Measurements from ENCODE around the gene RGL1. TPM values are rescaled to one million over a fixed set of nuclear protein-coding genes. Genes with fewer than 3 reads are reported as not detected.

RGL1 gene
- total and polyA plus RNA-seq, 2 donors (not counting 3 experiments of a cell fraction or from before 2014, with no cell fraction given), result 19.8 to 35.3 TPM

DNA sequence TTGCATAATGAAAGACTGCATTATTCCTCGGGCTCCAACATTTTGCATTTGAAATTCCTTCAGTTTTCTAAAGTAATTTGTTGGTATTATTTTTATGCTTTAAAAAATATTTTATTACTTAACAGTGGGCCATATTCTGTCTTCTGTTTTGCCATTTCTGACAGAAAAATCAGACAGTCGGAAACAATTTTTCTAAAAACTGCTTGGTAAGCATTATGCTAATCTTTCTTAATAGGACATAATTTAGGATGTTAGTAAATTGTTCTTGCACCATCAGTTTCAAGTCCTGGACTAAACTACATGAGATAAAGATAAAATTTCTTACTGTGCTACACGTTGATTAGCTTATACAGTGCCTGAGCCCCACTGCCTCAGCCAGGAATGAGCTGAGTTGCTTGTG lies 11.2 kb downstream of the RGL1 start:
- Histone ChIP-seq H3K27ac (ENCODE audit: insufficient read depth, low read depth, low read length) (no peak overlapping the region), H3K4me3 (replicated peaks in 1 of 3; ENCODE audit: insufficient read depth in 1 of 3, low read depth in 1 of 3, low read length in 3 of 3) (no peak overlapping the region), H3K4me2 (ENCODE audit: insufficient read depth, low read length) (no peak overlapping the region), H2AFZ (ENCODE audit: low read depth, low read length) (no peak overlapping the region), H4K20me1 (replicated peaks; ENCODE audit: control insufficient read depth, extremely low read depth, insufficient read depth, low read length) (no peaks in the 10 kb centered on the region), H3K9ac (replicated peaks; ENCODE audit: extremely low read depth, insufficient read depth, low read length) (no peak overlapping the region), H3K9me3 (replicated peaks; ENCODE audit: control insufficient read depth, insufficient read depth, low read length) (no peaks in the 10 kb centered on the region), H3K36me3 (ENCODE audit: control insufficient read depth in 2 of 2, extremely low read depth in 1 of 2, insufficient read depth in 2 of 2, low read length in 2 of 2) (no peaks in the 10 kb centered on the region), H3K4me1 (ENCODE audit: control insufficient read depth, extremely low read depth, insufficient read depth, low read length) (peaks cover 31% of the 10 kb centered on the region), H3K27me3 (ENCODE audit: control insufficient read depth in 2 of 2, insufficient read depth in 2 of 2, low read length in 2 of 2) (no peaks in the 10 kb centered on the region), H3K9me1 (replicated peaks; ENCODE audit: control insufficient read depth, extremely low read depth, insufficient read depth, low read length) (no peaks in the 10 kb centered on the region), H3K79me2 (ENCODE audit: control insufficient read depth, insufficient read depth, low read length) (peaks cover 45% of the 10 kb centered on the region)
- DNase-seq (ENCODE audit: low read depth, low spot score) (no peak), FAIRE-seq (no peak)
- intact Hi-C loops (cut with micrococcal nuclease) (loop anchor here (2.0 kb wide), 1 partner anchor 23 kb away; no protein-coding TSS in a partner anchor), dilution Hi-C loops (cut with MboI; ENCODE audit: extremely low pct_ligation_motif_present, low sequenced_read_pairs) (no loop called here)
- POLR2A ChIA-PET, result no interaction called here
- TF ChIP-seq JUN (IDR thresholded peaks at IDR 0.05; ENCODE audit: borderline replicate concordance, insufficient read depth, insufficient read length, low read depth), result no peak
- TF ChIP-seq FOS (IDR thresholded peaks at IDR 0.05; ENCODE audit: borderline replicate concordance, insufficient read depth, low read length), result no peak
- TF ChIP-seq, protein P1, sequence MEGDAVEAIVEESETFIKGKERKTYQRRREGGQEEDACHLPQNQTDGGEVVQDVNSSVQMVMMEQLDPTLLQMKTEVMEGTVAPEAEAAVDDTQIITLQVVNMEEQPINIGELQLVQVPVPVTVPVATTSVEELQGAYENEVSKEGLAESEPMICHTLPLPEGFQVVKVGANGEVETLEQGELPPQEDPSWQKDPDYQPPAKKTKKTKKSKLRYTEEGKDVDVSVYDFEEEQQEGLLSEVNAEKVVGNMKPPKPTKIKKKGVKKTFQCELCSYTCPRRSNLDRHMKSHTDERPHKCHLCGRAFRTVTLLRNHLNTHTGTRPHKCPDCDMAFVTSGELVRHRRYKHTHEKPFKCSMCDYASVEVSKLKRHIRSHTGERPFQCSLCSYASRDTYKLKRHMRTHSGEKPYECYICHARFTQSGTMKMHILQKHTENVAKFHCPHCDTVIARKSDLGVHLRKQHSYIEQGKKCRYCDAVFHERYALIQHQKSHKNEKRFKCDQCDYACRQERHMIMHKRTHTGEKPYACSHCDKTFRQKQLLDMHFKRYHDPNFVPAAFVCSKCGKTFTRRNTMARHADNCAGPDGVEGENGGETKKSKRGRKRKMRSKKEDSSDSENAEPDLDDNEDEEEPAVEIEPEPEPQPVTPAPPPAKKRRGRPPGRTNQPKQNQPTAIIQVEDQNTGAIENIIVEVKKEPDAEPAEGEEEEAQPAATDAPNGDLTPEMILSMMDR (IDR thresholded peaks at IDR 0.05; ENCODE audit: extremely low read depth in 1 of 2, insufficient read depth in 1 of 2, low read depth in 1 of 2, low read length in 2 of 2), result no peak
- TF ChIP-seq GATA2 (IDR thresholded peaks at IDR 0.05; ENCODE audit: insufficient read depth, insufficient read length, low read depth, low read length), result no peak
- no peak for TF ChIP-seq MAX (IDR thresholded peaks at IDR 0.05; ENCODE audit: insufficient read depth, insufficient read length)
- TF ChIP-seq MYC (IDR thresholded peaks at IDR 0.05; ENCODE audit: low read depth, low read length), result no peak
- no peak for TF ChIP-seq POLR2A (IDR thresholded peaks at IDR 0.05; ENCODE audit: low read depth, low read length)
- CTCF ChIA-PET, result interaction anchor here (1.1 to 1.8 kb wide), 3 partner anchors 9 to 35 kb away, joined by 4 to 6 read pairs (median 4); no protein-coding TSS in a partner anchor
- BruUV-seq (replicated peaks), result no TSS peak

Data from endothelial cell of umbilical vein (primary cell).